Adipose tissue (tissue), 3 donors: ENCODE data around the gene COL25A1. TPM values are rescaled to one million over a fixed set of nuclear protein-coding genes. Genes with fewer than 3 reads are reported as not detected.

ENCODE experiments used
- H3K27ac ChIP-seq: one replicate; pipeline ENCODE4 v1.5.1; 2013; ENCODE audit warnings: low read depth, low read length
- WGBS, 3 donors: extraction: QIAGEN DNeasy Blood & Tissue Kit; methylation state at CpG; one replicate each; pipeline ENCODE4 v1.1.7; 2013; 5-methylcytosine and 5-hydroxymethylcytosine counted together
- polyA plus RNA-seq, 3 donors: library from polyadenylated mRNA; stranded (reverse); fragments of 200-250 nt; gene quantifications; one replicate each; pipeline ENCODE4 v1.2.3, GENCODE V29; 2013
- donor health status: healthy with polysubstance abuse.
- donor health status: Bipolar disorder and iron deficiency.
- donor health status: healthy.

The COL25A1 gene
- polyA plus RNA-seq, 3 donors: 0.32 to 2.1 (median 1.2) TPM

DNA sequence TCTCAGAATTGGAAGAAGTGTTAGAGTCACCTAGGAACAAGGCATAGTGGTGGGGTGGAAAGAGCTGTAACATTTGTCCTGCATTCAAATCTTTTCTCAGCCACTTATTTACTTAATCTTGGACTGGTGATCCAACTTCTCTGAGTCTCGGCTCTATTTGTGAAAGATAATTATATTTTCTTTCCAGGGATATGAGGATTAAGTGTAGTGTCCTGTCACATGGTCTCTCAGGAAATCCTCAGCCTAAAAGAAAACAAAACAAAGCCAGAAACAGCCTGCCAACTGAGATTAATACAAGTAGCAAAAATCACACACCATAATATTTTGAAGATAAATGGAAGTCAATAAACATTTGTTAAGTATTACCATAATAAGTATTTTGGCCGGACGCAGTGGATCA is 506.3 kb downstream of the COL25A1 start:
- no peak overlapping the region for H3K27ac ChIP-seq
- 38 to 53% (median 41%) methylated on average over 3 of the region's 3 CpGs for WGBS, 3 donors

DNA sequence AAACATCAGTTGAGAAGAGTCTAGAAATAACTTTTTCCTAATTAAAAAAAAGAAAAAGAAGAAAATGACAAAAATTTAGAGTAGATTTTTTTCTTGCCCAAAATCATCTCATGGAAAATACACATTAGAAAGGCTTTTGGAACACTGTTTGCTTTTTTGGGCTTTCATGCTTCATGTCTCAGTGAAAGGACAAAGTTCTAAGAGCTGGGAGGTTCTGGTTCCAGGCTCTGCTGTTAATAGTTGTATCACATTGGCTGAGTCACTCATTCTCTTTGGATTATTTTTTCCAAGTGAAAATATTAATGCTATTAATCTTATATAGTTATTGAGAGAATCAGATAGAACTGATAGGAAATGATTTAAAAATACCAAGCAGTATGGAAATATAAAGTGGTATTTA is 506.7 kb downstream of the COL25A1 start:
- H3K27ac ChIP-seq: no peak overlapping the region

GRCh38 chr4:108794136-108794535 is 508.3 kb downstream of the COL25A1 start:
- 50 to 83% (median 58%) methylated on average over 1 of the region's 1 CpG for WGBS, 3 donors
- no peak overlapping the region for H3K27ac ChIP-seq

DNA sequence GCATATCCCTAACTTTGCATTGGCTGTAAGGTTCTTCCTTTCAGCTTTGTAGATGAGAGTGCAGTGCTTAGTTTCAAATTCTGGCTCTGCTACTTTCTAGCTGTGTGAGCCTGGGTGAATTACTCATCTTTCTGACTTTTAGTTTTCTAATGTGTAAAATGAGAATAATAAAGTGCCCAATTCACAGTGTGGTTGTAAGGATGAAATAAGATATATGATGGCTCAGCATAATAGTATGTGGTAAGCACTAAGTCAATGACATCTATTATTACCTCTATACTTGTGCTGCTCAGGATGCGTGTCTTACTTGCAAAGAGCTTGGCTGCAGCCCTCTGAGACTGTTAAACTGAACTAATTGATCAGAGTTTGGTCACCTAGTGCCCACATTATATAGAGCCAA is 509.0 kb downstream of the COL25A1 start:
- WGBS, 3 donors: 94 to 97% (median 94%) methylated on average over 1 of the region's 1 CpG
- H3K27ac ChIP-seq: no peak overlapping the region

DNA sequence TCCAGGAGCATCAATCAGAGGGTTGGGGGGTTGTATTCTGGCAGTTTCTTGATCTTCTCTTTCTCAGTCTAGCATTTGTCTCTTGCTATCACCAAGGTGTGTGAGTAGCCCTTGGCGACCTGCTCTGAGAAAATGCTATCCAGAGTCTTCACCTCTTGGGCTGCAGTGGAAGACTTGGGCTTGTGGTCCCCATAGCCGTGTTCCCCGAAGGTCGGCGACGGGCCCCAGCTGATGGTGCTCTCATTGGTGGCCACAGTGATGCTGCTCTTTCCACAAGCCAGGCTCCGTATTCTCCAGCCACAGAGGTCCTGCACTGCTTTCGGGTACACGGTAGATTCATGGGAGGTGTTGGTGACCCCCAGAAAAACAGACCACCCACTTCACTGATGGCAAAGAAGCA is 513.7 kb downstream of the COL25A1 start:
- no peak overlapping the region for H3K27ac ChIP-seq
- WGBS, 3 donors: 92 to 97% (median 95%) methylated on average over 9 of the region's 9 CpGs

DNA sequence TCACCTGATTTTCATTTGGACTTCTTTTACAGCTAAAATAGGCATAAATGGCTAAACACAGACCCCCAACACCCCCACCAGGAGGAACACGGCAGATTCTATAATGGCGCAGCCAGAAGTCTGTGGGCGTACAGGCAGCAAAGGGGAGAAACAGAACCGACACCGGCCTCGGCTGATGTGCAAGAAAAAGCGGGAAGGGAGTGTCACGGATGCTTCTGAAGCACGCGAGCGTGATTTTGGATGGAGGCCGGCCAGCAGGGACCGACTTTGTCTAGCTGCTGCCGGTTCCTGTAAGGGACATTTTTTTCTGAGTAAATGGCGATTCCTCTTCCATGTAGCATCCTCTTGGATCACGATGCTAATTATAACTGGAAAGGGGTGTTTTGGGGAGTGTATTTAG is 514.7 kb downstream of the COL25A1 start:
- 93 to 95% (median 95%) methylated on average over 16 of the region's 16 CpGs for WGBS, 3 donors
- no peak overlapping the region for H3K27ac ChIP-seq

GRCh38 chr4:108787106-108787505 is 515.4 kb downstream of the COL25A1 start:
- H3K27ac ChIP-seq: no peak overlapping the region
- 87 to 94% (median 92%) methylated on average over 14 of the region's 14 CpGs for WGBS, 3 donors

GRCh38 chr4:108786351-108786750 is 516.1 kb downstream of the COL25A1 start:
- no peak overlapping the region for H3K27ac ChIP-seq
- WGBS, 3 donors: 80 to 92% (median 87%) methylated on average over 8 of the region's 8 CpGs

DNA sequence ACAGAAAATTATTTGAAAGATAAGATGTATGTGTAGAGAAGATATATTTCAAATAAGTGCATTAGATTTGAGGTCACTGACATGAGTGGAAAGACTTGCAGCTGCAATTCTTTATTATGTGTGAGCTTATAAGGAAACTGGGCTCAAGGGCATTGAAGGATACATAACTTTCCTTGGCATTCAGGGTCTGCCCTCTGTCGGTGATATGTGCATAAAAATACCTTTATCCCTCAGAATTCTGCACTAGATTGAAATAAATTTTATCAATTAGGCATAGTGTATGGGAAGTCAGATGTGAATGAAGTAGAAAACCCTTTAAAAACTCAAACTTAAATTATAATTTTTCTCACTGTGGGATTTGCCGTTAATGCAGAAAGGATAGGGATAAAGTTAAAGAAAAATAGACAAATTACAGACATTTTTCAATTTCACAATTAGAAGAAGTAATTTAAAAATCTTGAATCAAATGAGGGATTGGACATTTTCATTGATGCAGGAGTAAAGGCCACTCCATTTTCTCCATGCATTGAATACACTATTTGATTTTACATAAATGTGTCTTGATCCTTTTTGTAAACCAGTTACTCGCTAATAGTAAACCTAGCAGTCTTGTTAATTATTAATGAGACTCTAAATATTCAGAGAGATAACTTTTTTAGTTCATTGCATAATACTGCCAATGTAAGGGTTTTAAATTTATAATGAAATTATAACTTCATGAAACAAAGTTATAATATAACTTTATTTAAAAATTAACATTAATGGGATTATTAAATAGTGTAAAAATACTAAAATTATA is 518.6 kb downstream of the COL25A1 start:
- 31 to 71% (median 61%) methylated on average over 3 of the region's 3 CpGs for WGBS, 3 donors
- H3K27ac ChIP-seq: no peak overlapping the region

DNA sequence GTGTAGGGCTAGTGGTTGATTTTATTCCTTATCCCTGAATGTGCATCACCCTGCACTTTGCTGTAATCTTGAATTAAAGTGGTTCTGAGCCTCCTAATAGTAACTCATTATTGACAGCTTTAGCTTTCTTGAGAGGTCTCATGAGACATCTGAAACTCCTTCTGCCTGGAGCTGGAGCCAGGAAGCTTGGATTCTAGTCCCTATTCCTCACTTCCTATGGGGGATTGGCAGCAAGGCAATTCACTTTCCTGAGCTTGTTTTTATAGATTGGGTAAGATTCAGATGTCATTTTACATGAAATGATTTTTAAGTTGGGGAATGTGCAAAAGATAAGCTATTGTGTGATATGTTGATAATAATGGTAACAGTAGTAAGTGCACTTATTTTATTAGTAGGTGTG is 522.5 kb downstream of the COL25A1 start:
- H3K27ac ChIP-seq: no peak overlapping the region

- 83 to 93% (median 83%) methylated on average over 2 of the region's 2 CpGs for WGBS, 3 donors
- no peak overlapping the region for H3K27ac ChIP-seq
Measured at GRCh38 chr4:108777388-108777787, 525.1 kb downstream of the COL25A1 start.

DNA sequence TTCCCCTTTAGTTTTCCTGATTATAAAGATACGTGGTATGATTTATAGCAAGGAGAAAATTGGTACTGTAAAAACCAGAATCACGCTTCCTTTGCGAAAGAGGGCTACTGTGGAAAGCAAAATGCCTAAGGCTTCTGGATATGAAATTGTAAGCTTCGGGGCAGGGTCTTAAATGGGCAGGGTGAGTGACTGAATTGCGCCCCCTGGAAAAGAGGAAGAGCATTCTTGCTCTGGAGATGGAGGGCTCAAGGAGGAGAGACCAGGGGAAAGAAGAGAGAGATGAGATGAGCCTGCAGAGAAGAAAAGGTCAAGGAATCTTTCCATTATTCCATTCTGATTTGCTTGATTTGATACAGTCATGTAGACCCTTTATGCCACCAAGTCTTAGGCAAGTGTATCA is 526.5 kb downstream of the COL25A1 start:
- H3K27ac ChIP-seq: no peak overlapping the region
- 54 to 90% (median 63%) methylated on average over 5 of the region's 5 CpGs for WGBS, 3 donors

- no peak overlapping the region for H3K27ac ChIP-seq
- WGBS, 3 donors: 54 to 73% (median 63%) methylated on average over 5 of the region's 5 CpGs
Measured at GRCh38 chr4:108774809-108775530, 527.5 kb downstream of the COL25A1 start.

GRCh38 chr4:108772402-108772801 is 530.1 kb downstream of the COL25A1 start:
- WGBS, 3 donors: 70 to 90% (median 84%) methylated on average over 7 of the region's 7 CpGs
- H3K27ac ChIP-seq: no peak overlapping the region

DNA sequence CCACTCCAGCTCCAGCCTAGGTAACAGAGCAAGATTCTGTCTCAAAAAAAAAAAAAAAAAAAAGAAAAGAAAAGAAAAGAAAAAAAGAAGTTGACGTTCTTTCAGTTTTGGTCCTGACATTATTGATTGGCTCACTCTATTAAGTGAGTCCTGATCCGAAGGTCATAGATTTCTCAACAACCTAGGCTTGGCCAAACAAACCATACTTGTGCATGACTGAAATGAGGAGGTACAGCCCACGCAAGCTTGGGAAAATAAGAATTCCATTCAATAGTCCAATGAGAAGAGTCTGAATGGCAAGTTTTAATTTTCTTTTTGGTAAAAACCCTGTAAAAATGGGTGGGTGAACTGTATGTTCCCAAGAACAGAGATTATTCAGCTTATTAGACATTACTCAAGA is 536.4 kb downstream of the COL25A1 start:
- no peak overlapping the region for H3K27ac ChIP-seq
- WGBS, 3 donors: 55 to 88% (median 87%) methylated on average over 3 of the region's 3 CpGs

- no peak overlapping the region for H3K27ac ChIP-seq
- 92 to 96% (median 94%) methylated on average over 4 of the region's 4 CpGs for WGBS, 3 donors
Measured at GRCh38 chr4:108763986-108764385, 538.5 kb downstream of the COL25A1 start.

DNA sequence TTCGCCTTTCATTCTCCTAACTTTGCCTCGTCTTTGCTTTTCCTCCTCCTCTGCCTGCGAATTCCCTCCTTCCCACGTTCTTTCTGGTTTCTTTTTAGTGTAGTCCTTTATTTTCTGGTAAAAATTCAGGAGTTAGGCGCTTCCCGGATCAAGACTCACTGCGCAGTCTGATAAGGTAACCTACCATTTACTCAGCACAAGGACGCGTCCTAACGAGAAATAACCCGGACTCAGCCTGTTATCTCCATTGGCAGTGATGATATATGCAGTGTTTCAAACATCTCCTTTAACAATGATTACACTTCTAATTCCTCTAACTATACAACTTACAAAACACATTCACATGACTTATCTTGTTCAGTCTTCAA is 539.2 kb downstream of the COL25A1 start:
- H3K27ac ChIP-seq: no peak overlapping the region
- 7 to 35% (median 27%) methylated on average over 11 of the region's 11 CpGs for WGBS, 3 donors

DNA sequence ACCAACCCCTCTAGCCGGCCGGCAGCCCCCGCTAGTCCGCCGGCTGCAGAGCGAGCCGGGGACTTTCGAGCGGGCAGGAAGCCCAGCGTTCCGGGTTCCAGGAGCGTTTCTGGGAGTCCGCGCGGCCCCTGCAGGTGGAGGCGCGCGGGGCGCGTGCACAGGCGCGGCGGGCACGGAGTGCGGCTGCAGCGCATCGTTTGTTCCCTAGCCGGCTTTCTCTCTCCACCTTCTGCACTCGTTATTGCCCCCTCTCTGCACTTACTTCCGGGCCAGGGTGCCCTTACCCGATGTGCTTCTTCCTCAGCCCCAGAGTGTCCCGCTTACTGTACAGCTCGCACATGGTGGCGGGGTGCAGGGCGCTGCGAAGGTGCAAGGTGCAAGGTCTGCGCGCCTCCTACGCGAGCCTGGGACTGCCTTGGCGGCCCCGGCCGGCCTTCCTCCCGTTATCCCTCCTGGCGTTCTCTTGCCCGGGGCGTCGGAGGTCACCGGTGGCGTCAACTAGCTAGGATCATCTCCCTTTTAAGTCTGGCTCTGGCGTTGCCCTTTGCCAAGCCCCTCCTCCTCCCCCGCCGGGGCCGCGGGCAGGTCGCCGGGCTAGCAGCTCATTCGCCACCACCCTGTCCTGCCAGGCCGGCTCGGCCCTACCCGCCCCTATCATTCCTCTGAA is 539.8 kb downstream of the COL25A1 start, which contains the start of gene ETNPPL:
TSS of gene ETNPPL (minus strand) at position 495 of the 667 bp plus-strand sequence. CDS start at position 340, 155 bp downstream.
- 0 to 1% (median 1%) methylated on average over 61 of the region's 61 CpGs for WGBS, 3 donors
- H3K27ac ChIP-seq: no peak within 1 kb of the TSS
